HEK293T (cell line): ENCODE measurements around the gene CACNA1G.

Source experiments
- CTCF ChIA-PET: fragments of 350-600 bp; formaldehyde crosslinking; extraction: SDS; loops from one replicate; lab custom pipeline; 2021; ENCODE audit warnings: antibody characterized with exemption, inconsistent platforms; lab: Yijun Ruan, JAX
- POLR2A ChIA-PET: fragments of 350-600 bp; formaldehyde crosslinking; extraction: SDS; loops from one replicate; lab custom pipeline; 2020; ENCODE audit warnings: antibody characterized with exemption, inconsistent platforms; lab: Yijun Ruan, JAX
- DNase-seq: peaks from one replicate; pipeline ENCODE4 v3.0.0; 2012; ENCODE audit warnings: mixed read lengths; ENCODE audit errors: extremely low spot score
- ARNT ChIP-seq: fragments of 450-650 bp; IDR thresholded peaks from 2 replicates; pipeline ENCODE4 v1.6.1; 2017; ENCODE audit warnings: mild to moderate bottlenecking
- BHLHE40 ChIP-seq: fragments of 450-650 bp; IDR thresholded peaks from 2 replicates; pipeline ENCODE4 v1.6.1; 2016; ENCODE audit warnings: mild to moderate bottlenecking, moderate library complexity, borderline replicate concordance
- CTBP1 ChIP-seq: fragments of 450-650 bp; IDR thresholded peaks from 2 replicates; pipeline ENCODE4 v1.6.1; 2016; ENCODE audit warnings: borderline replicate concordance
- ELF4 ChIP-seq: fragments of 450-650 bp; IDR thresholded peaks from 2 replicates; pipeline ENCODE4 v1.6.1; 2017; ENCODE audit warnings: antibody characterized with exemption
- FOXA1 ChIP-seq: fragments of 450-650 bp; IDR thresholded peaks from 2 replicates; pipeline ENCODE4 v1.6.1; 2016; ENCODE audit warnings: mild to moderate bottlenecking
- FOXK2 ChIP-seq: fragments of 450-650 bp; IDR thresholded peaks from 2 replicates; pipeline ENCODE4 v1.6.1; 2016; ENCODE audit warnings: mild to moderate bottlenecking
- FOXM1 ChIP-seq: fragments of 450-650 bp; IDR thresholded peaks from 2 replicates; pipeline ENCODE4 v1.6.1; 2017; ENCODE audit warnings: mild to moderate bottlenecking, borderline replicate concordance
- HDGF ChIP-seq: fragments of 450-650 bp; IDR thresholded peaks from 2 replicates; pipeline ENCODE4 v1.6.1; 2017; ENCODE audit warnings: antibody characterized with exemption, borderline replicate concordance
- L3MBTL2 ChIP-seq: fragments of 450-650 bp; conservative IDR thresholded peaks from 2 replicates; pipeline ENCODE4 v1.6.1; 2016; ENCODE audit warnings: mild to moderate bottlenecking
- LEF1 ChIP-seq: fragments of 450-650 bp; IDR thresholded peaks from 2 replicates; pipeline ENCODE4 v1.6.1; 2017; ENCODE audit warnings: mild to moderate bottlenecking, borderline replicate concordance
- NFRKB ChIP-seq: fragments of 450-650 bp; IDR thresholded peaks from 2 replicates; pipeline ENCODE4 v1.6.1; 2016; ENCODE audit warnings: mild to moderate bottlenecking, moderate library complexity
- PKNOX1 ChIP-seq: fragments of 450-650 bp; IDR thresholded peaks from 2 replicates; pipeline ENCODE4 v1.6.1; 2016
- SP1 ChIP-seq: fragments of 450-650 bp; IDR thresholded peaks from 2 replicates; pipeline ENCODE4 v1.6.1; 2017
- SUZ12 ChIP-seq: fragments of 450-650 bp; IDR thresholded peaks from 2 replicates; pipeline ENCODE4 v1.6.1; 2016; ENCODE audit warnings: mild to moderate bottlenecking
- TARDBP ChIP-seq: fragments of 450-650 bp; IDR thresholded peaks from 2 replicates; pipeline ENCODE4 v1.6.1; 2016
- ZNF384 ChIP-seq: fragments of 450-650 bp; IDR thresholded peaks from 2 replicates; pipeline ENCODE4 v1.6.1; 2016

The CACNA1G gene

GRCh38 chr17:50653738-50654137, 93.2 kb downstream of the CACNA1G start:
- POLR2A ChIA-PET, result interaction anchor here (1.0 kb wide), 2 partner anchors 14 to 16 kb away, joined by 3 to 4 read pairs; no protein-coding TSS in a partner anchor
- no peak for DNase-seq
- CTCF ChIA-PET, result interaction anchor here (1.3 kb wide), 1 partner anchor 103 kb away, joined by 3 read pairs; no protein-coding TSS in a partner anchor
- TF ChIP-seq BHLHE40, result no peak
- TF ChIP-seq PKNOX1, result no peak
- TF ChIP-seq HDGF, result no peak
- TF ChIP-seq FOXK2, result no peak
- TF ChIP-seq TARDBP, result no peak
- TF ChIP-seq FOXM1, result no peak
- TF ChIP-seq SUZ12, result no peak
- TF ChIP-seq CTBP1, result no peak
- TF ChIP-seq LEF1, result no peak
- no peak for TF ChIP-seq L3MBTL2
- no peak for TF ChIP-seq NFRKB
- TF ChIP-seq ARNT, result no peak
- TF ChIP-seq ZNF384, result no peak
- no peak for TF ChIP-seq ELF4

DNA sequence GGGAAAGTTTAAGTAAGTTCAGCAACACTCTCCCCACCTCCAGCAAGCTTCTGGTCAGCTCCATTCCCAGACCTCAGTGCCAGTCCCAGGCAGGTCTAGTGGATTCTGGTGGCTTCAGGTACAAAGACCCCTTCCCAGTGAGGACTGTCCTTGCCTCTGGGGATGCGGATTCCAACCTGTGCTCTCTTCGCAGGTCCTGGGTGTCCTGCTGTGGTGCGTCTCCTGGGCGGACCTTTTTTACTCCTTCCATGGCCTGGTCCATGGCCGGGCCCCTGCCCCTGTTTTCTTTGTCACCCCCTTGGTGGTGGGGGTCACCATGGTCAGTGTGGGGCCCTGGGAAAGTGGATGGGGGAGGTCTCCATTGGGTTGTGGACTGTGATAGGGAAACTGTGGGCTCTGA, 96.0 kb downstream of the CACNA1G start:
- no peak for TF ChIP-seq ELF4
- no peak for TF ChIP-seq CTBP1
- DNase-seq, result no peak
- CTCF ChIA-PET, result no interaction called here
- POLR2A ChIA-PET, result no interaction called here

GRCh38 chr17:50657054-50657453, 96.5 kb downstream of the CACNA1G start:
- CTCF ChIA-PET, result no interaction called here
- POLR2A ChIA-PET, result no interaction called here
- TF ChIP-seq ARNT, result no peak
- no peak for DNase-seq

DNA sequence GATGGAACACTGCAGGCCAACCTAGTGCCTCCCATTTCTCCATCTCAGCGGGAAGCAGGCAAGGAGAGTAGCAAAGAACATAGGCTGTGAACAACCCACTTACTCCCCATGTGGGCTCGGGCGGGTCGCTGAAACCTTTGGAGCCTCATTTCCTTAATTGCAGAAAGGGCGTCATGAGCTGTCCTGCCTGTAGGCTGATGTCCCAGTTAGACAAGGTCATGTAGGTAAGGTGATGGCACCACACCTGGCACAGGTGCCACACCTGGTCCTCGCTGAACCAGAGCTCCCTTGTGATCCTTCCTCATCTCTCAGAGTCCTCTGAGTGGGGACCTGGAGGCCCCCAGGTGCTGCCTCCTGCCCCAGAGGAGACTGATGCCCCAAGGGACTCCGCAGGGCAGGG, 97.1 kb downstream of the CACNA1G start:
- no peak for TF ChIP-seq TARDBP
- TF ChIP-seq SP1, result no peak
- TF ChIP-seq L3MBTL2, result no peak
- no peak for TF ChIP-seq LEF1
- no peak for TF ChIP-seq FOXM1
- TF ChIP-seq NFRKB, result no peak
- TF ChIP-seq SUZ12, result no peak
- no peak for TF ChIP-seq CTBP1
- TF ChIP-seq FOXK2, result no peak
- TF ChIP-seq ELF4, result no peak
- no peak for TF ChIP-seq BHLHE40
- TF ChIP-seq FOXA1, result no peak
- no peak for TF ChIP-seq ARNT
- TF ChIP-seq PKNOX1, result no peak
- no peak for TF ChIP-seq ZNF384
- TF ChIP-seq HDGF, result no peak
- CTCF ChIA-PET, result no interaction called here
- no peak for DNase-seq
- POLR2A ChIA-PET, result no interaction called here

GRCh38 chr17:50658616-50659015, 98.1 kb downstream of the CACNA1G start:
- CTCF ChIA-PET, result interaction anchor here (0.6 to 1.2 kb wide), 2 partner anchors 8 to 459 kb away, joined by 3 read pairs; no protein-coding TSS in a partner anchor
- no peak for DNase-seq
- no peak for TF ChIP-seq SUZ12
- TF ChIP-seq L3MBTL2, result no peak
- POLR2A ChIA-PET, result no interaction called here

GRCh38 chr17:50659179-50659578, 98.7 kb downstream of the CACNA1G start:
- DNase-seq, result no peak
- ChIA-PET CTCF (interaction anchor here (1.2 kb wide), 1 partner anchor 9 kb away, joined by 3 read pairs; no protein-coding TSS in a partner anchor), POLR2A (no interaction called here)
- TF ChIP-seq FOXM1, result no peak
- no peak for TF ChIP-seq FOXA1
- TF ChIP-seq HDGF, result no peak
- TF ChIP-seq TARDBP, result no peak
- no peak for TF ChIP-seq LEF1
- TF ChIP-seq ARNT, result no peak
- no peak for TF ChIP-seq L3MBTL2
- TF ChIP-seq SP1, result no peak
- no peak for TF ChIP-seq PKNOX1
- no peak for TF ChIP-seq FOXK2
- no peak for TF ChIP-seq CTBP1
- no peak for TF ChIP-seq SUZ12
- no peak for TF ChIP-seq ELF4
- TF ChIP-seq ZNF384, result no peak
- no peak for TF ChIP-seq NFRKB
- TF ChIP-seq BHLHE40, result no peak
